Prostate gland (tissue), 2 donors: ENCODE measurements around the gene FOXP2. TPM values are rescaled to one million over a fixed set of nuclear protein-coding genes. Genes with fewer than 3 reads are reported as not detected.
"Not testable (repeated sequence)": the region's sequence is repeated elsewhere in the genome, so short reads cannot be mapped to it uniquely, and the experiment has no call there.

ENCODE experiments used
- DNase-seq: peaks from one replicate; pipeline ENCODE4 v3.0.0-alpha.2; 2019; ENCODE audit warnings: low spot score
- H3K27ac ChIP-seq, 2 donors: fragments of 200-600 bp; sonication (generic); 2 replicates each; pipeline ENCODE4 v1.5.1; 2017 to 2019
- H3K27me3 ChIP-seq: fragments of 200-600 bp; sonication (generic); replicated peaks from 2 replicates; pipeline ENCODE4 v1.5.1; 2019; ENCODE audit not compliant: insufficient read depth
- H3K36me3 ChIP-seq, 2 donors: fragments of 200-600 bp; sonication (generic); 1 replicate in 1 of 2; 2 replicates in 1 of 2; pipeline versions ENCODE4 v1.5.1 to v1.8.1; 2017 to 2019
- H3K4me1 ChIP-seq: fragments of 200-600 bp; sonication (generic); replicated peaks from 2 replicates; pipeline ENCODE4 v1.5.1; 2019
- H3K4me3 ChIP-seq, 2 donors: fragments of 200-600 bp; sonication (generic); 2 replicates each; pipeline ENCODE4 v1.5.1; 2017 to 2019
- H3K9me3 ChIP-seq: fragments of 200-600 bp; sonication (generic); 2 replicates; pipeline ENCODE4 v1.5.1; 2017
- CTCF ChIP-seq, 4 experiments: fragments of 200-600 bp in 2 of 4; fragments of 450-650 bp in 2 of 4; sonication (generic) in 2 of 4; IDR thresholded peaks; 1 replicate in 3 of 4; 2 replicates in 1 of 4; pipeline ENCODE4 v1.5.1; 2016 to 2019; ENCODE audit warnings: antibody characterized with exemption in 4 of 4, mild to moderate bottlenecking in 2 of 4, moderate library complexity in 2 of 4
- POLR2A ChIP-seq: fragments of 450-650 bp; IDR thresholded peaks from one replicate; pipeline ENCODE4 v1.6.1; 2016; ENCODE audit warnings: antibody characterized with exemption, mild to moderate bottlenecking
- POLR2AphosphoS5 ChIP-seq: sonication (generic); formaldehyde crosslinking; IDR thresholded peaks from one replicate; pipeline ENCODE4 v1.6.1; 2017; ENCODE audit warnings: antibody characterized with exemption
- WGBS: methylation state at CpG from one replicate; pipeline ENCODE4 v1.1.5; 2018; 5-methylcytosine and 5-hydroxymethylcytosine counted together
- intact Hi-C: fragments of 100-400 bp; cut with DNase I; formaldehyde crosslinking; loops from one replicate; pipeline ENCODE4 v1.14.2; 2022
- total RNA-seq, 2 donors: library from RNA; depleted of rRNA; stranded (reverse); fragments of >200 nt; gene quantifications; one replicate each; pipeline ENCODE4 v1.1.0, GENCODE V29; 2016

FOXP2 gene
- total RNA-seq, 2 donors from 2014 or later, result 4.9 to 5.6 TPM

GRCh38 chr7:114508086-114508485 is 93.5 kb downstream of the FOXP2 start:
- no peaks in the 10 kb centered on the region for H3K9me3 ChIP-seq
- intact Hi-C loops, result no loop called here
- TF ChIP-seq CTCF (IDR thresholded peaks at IDR 0.05) (no peak), POLR2AphosphoS5 (no peak), POLR2A (no peak)
- H3K4me1 ChIP-seq, result no peaks in the 10 kb centered on the region
- DNase-seq, result no peak
- no peak overlapping the region for H3K27ac ChIP-seq
- H3K36me3 ChIP-seq, result no peaks in the 10 kb centered on the region
- no peak overlapping the region for H3K4me3 ChIP-seq
- H3K27me3 ChIP-seq, result no peaks in the 10 kb centered on the region

GRCh38 chr7:114510824-114511223 is 96.2 kb downstream of the FOXP2 start:
- H3K4me3 ChIP-seq, H3K36me3 ChIP-seq, DNase-seq, H3K9me3 ChIP-seq, intact Hi-C loops, H3K27ac ChIP-seq, H3K27me3 ChIP-seq, H3K4me1 ChIP-seq: not testable (repeated sequence)
- 83% methylated on average over 1 of the region's 1 CpG for WGBS

- H3K4me3 ChIP-seq, result no peak overlapping the region
- H3K27ac ChIP-seq, result no peak overlapping the region
- WGBS, result 68% methylated on average over 1 of the region's 1 CpG
- H3K9me3 ChIP-seq, result no peaks in the 10 kb centered on the region
- no peaks in the 10 kb centered on the region for H3K36me3 ChIP-seq
- DNase-seq, result no peak
- TF ChIP-seq POLR2A (no peak), POLR2AphosphoS5 (no peak)
- no peaks in the 10 kb centered on the region for H3K27me3 ChIP-seq
- no peaks in the 10 kb centered on the region for H3K4me1 ChIP-seq
- intact Hi-C loops, result no loop called here
Measured at GRCh38 chr7:114519240-114519639, 104.6 kb downstream of the FOXP2 start.

GRCh38 chr7:114522081-114522480 is 107.5 kb downstream of the FOXP2 start:
- WGBS, result 81% methylated on average over 1 of the region's 1 CpG

GRCh38 chr7:114527589-114527988 is 113.0 kb downstream of the FOXP2 start:
- 56% methylated on average over 3 of the region's 3 CpGs for WGBS
- intact Hi-C loops, result no loop called here
- H3K27ac ChIP-seq, result no peak overlapping the region

More at GRCh38 chr7:114522081-114522480, 107.5 kb downstream of the FOXP2 start:
- H3K27ac ChIP-seq, result no peak overlapping the region
- intact Hi-C loops, result no loop called here
- no peak for DNase-seq
- no peaks in the 10 kb centered on the region for H3K27me3 ChIP-seq
- no peak overlapping the region for H3K4me3 ChIP-seq
- H3K36me3 ChIP-seq, result no peaks in the 10 kb centered on the region
- H3K9me3 ChIP-seq, result no peaks in the 10 kb centered on the region
- H3K4me1 ChIP-seq, result no peaks in the 10 kb centered on the region
- no peak for TF ChIP-seq POLR2A
- TF ChIP-seq POLR2AphosphoS5, result no peak
- TF ChIP-seq CTCF (IDR thresholded peaks at IDR 0.05), result no peak

More at GRCh38 chr7:114527589-114527988, 113.0 kb downstream of the FOXP2 start:
- Histone ChIP-seq H3K4me3 (no peak overlapping the region), H3K36me3 (no peaks in the 10 kb centered on the region), H3K27me3 (no peaks in the 10 kb centered on the region), H3K9me3 (no peaks in the 10 kb centered on the region), H3K4me1 (no peaks in the 10 kb centered on the region)
- TF ChIP-seq POLR2A (no peak), CTCF (IDR thresholded peaks at IDR 0.05) (no peak), POLR2AphosphoS5 (no peak)
- no peak for DNase-seq
